ENCODE results near the gene OTOR.

DNA sequence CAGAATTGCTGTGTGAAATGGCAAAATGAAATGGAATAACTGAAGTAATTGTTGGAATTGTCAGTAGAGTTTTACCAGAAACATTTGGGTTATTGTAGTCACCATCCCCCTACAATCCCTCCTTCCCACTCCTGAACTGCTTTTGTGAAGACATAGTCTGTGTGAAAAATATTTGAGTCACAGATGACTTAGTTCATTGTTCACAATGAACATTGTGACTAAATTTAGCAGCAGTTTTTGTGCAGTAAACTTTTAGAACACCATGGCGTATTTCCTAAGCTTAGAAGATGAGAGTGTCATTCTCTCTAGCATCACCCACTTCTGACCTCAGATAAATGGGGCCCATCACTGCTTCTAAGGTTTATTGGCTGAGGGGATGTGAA is 11.0 kb downstream of the OTOR start:
- TF ChIP-seq SIN3A (IDR thresholded peaks at IDR 0.05; ENCODE audit: borderline replicate concordance, insufficient read depth, low read length) (no peak), POLR2AphosphoS5 (IDR thresholded peaks at IDR 0.05; ENCODE audit: low read depth, low read length) (no peak), TAF1 (IDR thresholded peaks at IDR 0.05; ENCODE audit: borderline replicate concordance, insufficient read depth, low read length) (no peak), REST (IDR thresholded peaks at IDR 0.05; ENCODE audit: insufficient read depth in 1 of 2, low read depth in 2 of 2, low read length in 2 of 2) (no peak), FOXP2 (optimal IDR thresholded peaks at IDR 0.05; ENCODE audit: borderline replicate concordance, extremely low read depth, extremely low read length, insufficient read depth) (no peak)
